Activated CD4-positive, alpha-beta T cell treated with anti-CD3 and anti-CD28 coated beads, Interleukin-2, amount 10 ng/mL, durations not matched to agents 7 days and 5 days (primary cell): ENCODE measurements around the gene AK9. TPM values are rescaled to one million over a fixed set of nuclear protein-coding genes. Genes with fewer than 3 reads are reported as not detected.
A peak's percentile ranks its signal among the peaks of the same experiment; 100 is the strongest.
"Not testable (repeated sequence)": the region's sequence is repeated elsewhere in the genome, so short reads cannot be mapped to it uniquely, and the experiment has no call there.

Source experiments
- CTCF ChIA-PET: fragments of 350-600 bp; sonication (Branson Sonifier 250); formaldehyde crosslinking; loops from one replicate; lab custom pipeline; 2021; ENCODE audit warnings: antibody characterized with exemption; lab: Charles Lee
- POLR2A ChIA-PET: fragments of 350-600 bp; sonication (Branson Sonifier 250); formaldehyde crosslinking; loops from one replicate; lab custom pipeline; 2021; ENCODE audit warnings: antibody characterized with exemption; lab: Charles Lee
- DNase-seq: peaks from one replicate; pipeline ENCODE4 v3.0.0-alpha.2; 2020
- H3K27ac Mint-ChIP-seq: one replicate; pipeline ENCODE4 v1.8.0; 2021; ENCODE audit warnings: mild to moderate bottlenecking, moderate library complexity, mixed read lengths
- H3K27me3 Mint-ChIP-seq: one replicate; pipeline ENCODE4 v1.8.0; 2021; ENCODE audit warnings: mixed read lengths
- H3K36me3 Mint-ChIP-seq: one replicate; pipeline ENCODE4 v1.8.0; 2021; ENCODE audit warnings: low read depth, mixed read lengths
- H3K4me1 Mint-ChIP-seq: one replicate; pipeline ENCODE4 v1.8.0; 2021; ENCODE audit warnings: mixed read lengths
- H3K4me3 Mint-ChIP-seq: one replicate; pipeline ENCODE4 v1.8.0; 2021; ENCODE audit warnings: mild to moderate bottlenecking, moderate library complexity, mixed read lengths
- H3K9me3 Mint-ChIP-seq: one replicate; pipeline ENCODE4 v1.8.0; 2021; ENCODE audit warnings: mixed read lengths
- total RNA-seq, 2 experiments: library from RNA; stranded (reverse); gene quantifications; one replicate each; pipeline ENCODE4 v1.2.3, GENCODE V29; 2021

Gene AK9
- total RNA-seq, 2 experiments from 2014 or later: 3.4 to 5.0 TPM

- peaks cover 2% of the 10 kb centered on the region for H3K36me3 Mint-ChIP-seq
- H3K27ac Mint-ChIP-seq: no peak overlapping the region
- DNase-seq: peak; percentile 43
- ChIA-PET CTCF (no interaction called here), POLR2A (no interaction called here)
- peaks cover 18% of the 10 kb centered on the region for H3K4me1 Mint-ChIP-seq
- no peak overlapping the region for H3K4me3 Mint-ChIP-seq
- peaks cover 6% of the 10 kb centered on the region for H3K9me3 Mint-ChIP-seq
- H3K27me3 Mint-ChIP-seq: no peaks in the 10 kb centered on the region
Observed at GRCh38 chr6:109606359-109606758, 84.6 kb downstream of the AK9 start.

GRCh38 chr6:109595998-109596397, 95.0 kb downstream of the AK9 start:
- H3K9me3 Mint-ChIP-seq: peaks cover 14% of the 10 kb centered on the region
- CTCF ChIA-PET: interaction anchor here (1.3 kb wide), 2 partner anchors 13 to 443 kb away, joined by 3 to 4 read pairs; no protein-coding TSS in a partner anchor
- no peak overlapping the region for H3K27ac Mint-ChIP-seq
- POLR2A ChIA-PET: no interaction called here
- H3K27me3 Mint-ChIP-seq: peaks cover 2% of the 10 kb centered on the region
- H3K4me3 Mint-ChIP-seq: no peak overlapping the region
- H3K4me1 Mint-ChIP-seq: peaks cover 5% of the 10 kb centered on the region
- peaks cover 7% of the 10 kb centered on the region for H3K36me3 Mint-ChIP-seq
- peak; percentile 37 for DNase-seq

- no peak overlapping the region for H3K4me3 Mint-ChIP-seq
- ChIA-PET CTCF (no interaction called here), POLR2A (no interaction called here)
Observed at GRCh38 chr6:109580519-109580918, 110.5 kb downstream of the AK9 start.

GRCh38 chr6:109579361-109579760, 111.6 kb downstream of the AK9 start:
- Mint-ChIP-seq H3K4me1 (no peaks in the 10 kb centered on the region), H3K9me3 (no peaks in the 10 kb centered on the region), H3K36me3 (peaks cover 3% of the 10 kb centered on the region), H3K27ac (no peak overlapping the region), H3K27me3 (no peaks in the 10 kb centered on the region), H3K4me3 (no peak overlapping the region)
- POLR2A ChIA-PET: no interaction called here
- CTCF ChIA-PET: no interaction called here
- DNase-seq: no peak

More at GRCh38 chr6:109580519-109580918, 110.5 kb downstream of the AK9 start:
- peaks cover 3% of the 10 kb centered on the region for H3K36me3 Mint-ChIP-seq
- H3K4me1 Mint-ChIP-seq: no peaks in the 10 kb centered on the region
- DNase-seq: no peak
- no peak overlapping the region for H3K27ac Mint-ChIP-seq
- no peaks in the 10 kb centered on the region for H3K9me3 Mint-ChIP-seq
- H3K27me3 Mint-ChIP-seq: no peaks in the 10 kb centered on the region

GRCh38 chr6:109569901-109570300, 121.1 kb downstream of the AK9 start:
- DNase-seq, H3K4me3 Mint-ChIP-seq, H3K9me3 Mint-ChIP-seq, H3K36me3 Mint-ChIP-seq, H3K4me1 Mint-ChIP-seq, H3K27me3 Mint-ChIP-seq, POLR2A ChIA-PET, H3K27ac Mint-ChIP-seq, CTCF ChIA-PET: not testable (repeated sequence)

GRCh38 chr6:109561844-109562243, 129.2 kb downstream of the AK9 start:
- ChIA-PET CTCF (no interaction called here), POLR2A (no interaction called here)
- no peak overlapping the region for H3K27ac Mint-ChIP-seq
- no peak overlapping the region for H3K4me3 Mint-ChIP-seq
- no peak for DNase-seq
- H3K27me3 Mint-ChIP-seq: no peaks in the 10 kb centered on the region
- H3K9me3 Mint-ChIP-seq: peaks cover 4% of the 10 kb centered on the region
- no peaks in the 10 kb centered on the region for H3K36me3 Mint-ChIP-seq
- no peaks in the 10 kb centered on the region for H3K4me1 Mint-ChIP-seq

- CTCF ChIA-PET: interaction anchor here (0.6 kb wide), 1 partner anchor 514 kb away, joined by 4 read pairs; no protein-coding TSS in a partner anchor
- DNase-seq: no peak
- no peaks in the 10 kb centered on the region for H3K9me3 Mint-ChIP-seq
- H3K27ac Mint-ChIP-seq: no peak overlapping the region
- peaks cover 4% of the 10 kb centered on the region for H3K4me1 Mint-ChIP-seq
- POLR2A ChIA-PET: no interaction called here
- H3K36me3 Mint-ChIP-seq: no peaks in the 10 kb centered on the region
- no peak overlapping the region for H3K4me3 Mint-ChIP-seq
- H3K27me3 Mint-ChIP-seq: peaks cover 2% of the 10 kb centered on the region
Observed at GRCh38 chr6:109531446-109531845, 159.6 kb downstream of the AK9 start.

- no peak for DNase-seq
- POLR2A ChIA-PET: no interaction called here
Observed at GRCh38 chr6:109527989-109528388, 163.0 kb downstream of the AK9 start.

GRCh38 chr6:109526905-109527628, 163.9 kb downstream of the AK9 start:
- DNase-seq: peak; percentile 81
- CTCF ChIA-PET: interaction anchor here (0.6 to 1.7 kb wide), 3 partner anchors 11 to 513 kb away, joined by 3 to 6 read pairs (median 3); no protein-coding TSS in a partner anchor
- Mint-ChIP-seq H3K27ac (no peak overlapping the region), H3K4me1 (peaks cover 6% of the 10 kb centered on the region), H3K4me3 (no peak overlapping the region), H3K36me3 (peaks cover 3% of the 10 kb centered on the region), H3K27me3 (no peaks in the 10 kb centered on the region), H3K9me3 (peaks cover 10% of the 10 kb centered on the region)
- POLR2A ChIA-PET: no interaction called here

More at GRCh38 chr6:109527989-109528388, 163.0 kb downstream of the AK9 start:
- H3K27me3 Mint-ChIP-seq: no peaks in the 10 kb centered on the region
- no peak overlapping the region for H3K4me3 Mint-ChIP-seq
- H3K36me3 Mint-ChIP-seq: peaks cover 3% of the 10 kb centered on the region
- H3K4me1 Mint-ChIP-seq: peaks cover 6% of the 10 kb centered on the region
- H3K9me3 Mint-ChIP-seq: peaks cover 10% of the 10 kb centered on the region
- CTCF ChIA-PET: interaction anchor here (0.7 kb wide), 1 partner anchor 351 kb away, joined by 3 read pairs; no protein-coding TSS in a partner anchor
- H3K27ac Mint-ChIP-seq: no peak overlapping the region

- H3K9me3 Mint-ChIP-seq: peaks cover 10% of the 10 kb centered on the region
- peaks cover 3% of the 10 kb centered on the region for H3K36me3 Mint-ChIP-seq
- peaks cover 6% of the 10 kb centered on the region for H3K4me1 Mint-ChIP-seq
- CTCF ChIA-PET: no interaction called here
- POLR2A ChIA-PET: no interaction called here
- H3K4me3 Mint-ChIP-seq: no peak overlapping the region
- no peak for DNase-seq
- H3K27me3 Mint-ChIP-seq: peaks cover 2% of the 10 kb centered on the region
- no peak overlapping the region for H3K27ac Mint-ChIP-seq
Observed at GRCh38 chr6:109524129-109524528, 166.9 kb downstream of the AK9 start.

- CTCF ChIA-PET: no interaction called here
- POLR2A ChIA-PET: no interaction called here
- no peak for DNase-seq
- H3K36me3 Mint-ChIP-seq: peaks cover 3% of the 10 kb centered on the region
- peaks cover 2% of the 10 kb centered on the region for H3K27me3 Mint-ChIP-seq
- H3K4me1 Mint-ChIP-seq: peaks cover 6% of the 10 kb centered on the region
- peaks cover 10% of the 10 kb centered on the region for H3K9me3 Mint-ChIP-seq
- H3K27ac Mint-ChIP-seq: no peak overlapping the region
- H3K4me3 Mint-ChIP-seq: no peak overlapping the region
Observed at GRCh38 chr6:109523478-109523877, 167.5 kb downstream of the AK9 start.

- peaks cover 3% of the 10 kb centered on the region for H3K36me3 Mint-ChIP-seq
- no peak overlapping the region for H3K4me3 Mint-ChIP-seq
- H3K27me3 Mint-ChIP-seq: peaks cover 2% of the 10 kb centered on the region
- peaks cover 10% of the 10 kb centered on the region for H3K9me3 Mint-ChIP-seq
- POLR2A ChIA-PET: no interaction called here
- CTCF ChIA-PET: no interaction called here
- no peak overlapping the region for H3K27ac Mint-ChIP-seq
- DNase-seq: no peak
- H3K4me1 Mint-ChIP-seq: peaks cover 16% of the 10 kb centered on the region
Observed at GRCh38 chr6:109521080-109521479, 169.9 kb downstream of the AK9 start.

- DNase-seq, H3K27me3 Mint-ChIP-seq, H3K4me3 Mint-ChIP-seq, H3K27ac Mint-ChIP-seq: not testable (repeated sequence)
- ChIA-PET POLR2A (interaction anchor here (0.6 kb wide), 1 partner anchor 544 kb away, joined by 3 read pairs; no protein-coding TSS in a partner anchor), CTCF (interaction anchor here (0.9 to 1.6 kb wide), 3 partner anchors 12 to 23 kb away, joined by 4 to 6 read pairs (median 4); no protein-coding TSS in a partner anchor)
- peaks cover 12% of the 10 kb centered on the region for H3K36me3 Mint-ChIP-seq
- peaks cover 30% of the 10 kb centered on the region for H3K4me1 Mint-ChIP-seq
- H3K9me3 Mint-ChIP-seq: peaks cover 19% of the 10 kb centered on the region
Observed at GRCh38 chr6:109519647-109520046, 171.4 kb downstream of the AK9 start.
